Stimulated activated CD4-positive, alpha-beta T cell treated with anti-CD3 and anti-CD28 coated beads, Interleukin-15, amount 100 ng/mL, for 1 hour (primary cell): ENCODE results near the gene WNT10A.
"Not testable (repeated sequence)": the region's sequence is repeated elsewhere in the genome, so short reads cannot be mapped to it uniquely, and the experiment has no call there.

ENCODE experiments used
- DNase-seq, 2 donors: peaks; one replicate each; pipeline ENCODE4 v3.0.0-alpha.2; 2020; ENCODE audit warnings: low read depth in 1 of 2, low spot score in 1 of 2

WNT10A gene

GRCh38 chr2:218880102-218880858 is at the start of gene WNT10A:
Gene WNT10A, plus strand, starts transcription at chr2:218880852. Its CDS starts 144 bp downstream, at chr2:218880996.
- peak; percentile 62 to 67 for DNase-seq

DNA sequence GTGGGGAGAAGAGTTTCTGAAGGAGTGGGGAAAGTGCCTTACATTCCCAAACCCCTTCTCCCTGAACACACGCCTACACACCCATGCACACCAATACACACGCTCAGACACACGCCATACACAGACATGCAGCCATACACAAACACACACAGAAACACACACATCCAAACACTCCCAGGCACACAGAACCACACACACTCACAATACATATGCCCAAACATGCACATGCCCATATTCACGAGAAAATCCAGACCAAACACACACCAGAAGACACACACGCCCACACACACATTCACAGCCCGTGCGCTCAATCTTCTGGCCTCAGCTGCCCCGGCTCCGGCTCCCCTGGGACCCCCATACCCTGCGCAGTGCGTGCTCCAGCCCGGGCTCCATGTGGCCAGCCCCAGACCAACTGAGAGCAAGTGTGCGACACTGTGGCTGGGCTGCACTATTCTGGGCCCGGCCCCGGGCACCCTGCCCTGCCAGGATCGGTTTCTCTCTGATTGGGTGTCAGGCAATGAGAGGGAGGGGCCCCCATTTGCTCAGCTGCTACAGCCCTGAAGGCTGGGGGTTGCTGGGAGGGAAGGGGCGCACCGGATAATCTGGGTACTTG is 49.2 kb upstream of the WNT10A start, which contains the start of gene PRKAG3:
Gene PRKAG3 (minus strand): TSS at position 426 of the 613 bp plus-strand sequence.
- DNase-seq, result no peak

DNA sequence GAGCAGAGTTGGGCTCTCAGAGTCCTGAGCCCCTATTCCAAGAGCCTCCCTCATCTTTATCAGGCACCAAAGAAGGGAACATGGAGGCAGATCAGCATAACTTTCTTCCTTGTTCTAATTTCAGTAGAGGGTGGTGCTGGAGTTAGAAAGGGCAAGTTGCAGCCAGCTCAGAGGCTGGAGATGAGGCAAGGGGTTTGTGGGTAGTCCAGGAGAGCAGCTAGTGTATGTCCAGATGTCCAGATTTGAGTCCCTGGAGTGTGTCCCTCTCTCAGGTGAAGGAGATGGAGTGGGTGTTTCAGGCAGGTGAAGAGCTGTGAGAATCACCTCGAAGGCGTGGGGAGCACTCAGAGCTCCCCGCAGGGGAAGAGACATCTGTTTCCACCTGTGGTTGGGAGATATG is 48.6 kb upstream of the WNT10A start:
- no peak for DNase-seq

- no peak for DNase-seq
Measured at GRCh38 chr2:218832520-218832919, 48.1 kb upstream of the WNT10A start.

DNA sequence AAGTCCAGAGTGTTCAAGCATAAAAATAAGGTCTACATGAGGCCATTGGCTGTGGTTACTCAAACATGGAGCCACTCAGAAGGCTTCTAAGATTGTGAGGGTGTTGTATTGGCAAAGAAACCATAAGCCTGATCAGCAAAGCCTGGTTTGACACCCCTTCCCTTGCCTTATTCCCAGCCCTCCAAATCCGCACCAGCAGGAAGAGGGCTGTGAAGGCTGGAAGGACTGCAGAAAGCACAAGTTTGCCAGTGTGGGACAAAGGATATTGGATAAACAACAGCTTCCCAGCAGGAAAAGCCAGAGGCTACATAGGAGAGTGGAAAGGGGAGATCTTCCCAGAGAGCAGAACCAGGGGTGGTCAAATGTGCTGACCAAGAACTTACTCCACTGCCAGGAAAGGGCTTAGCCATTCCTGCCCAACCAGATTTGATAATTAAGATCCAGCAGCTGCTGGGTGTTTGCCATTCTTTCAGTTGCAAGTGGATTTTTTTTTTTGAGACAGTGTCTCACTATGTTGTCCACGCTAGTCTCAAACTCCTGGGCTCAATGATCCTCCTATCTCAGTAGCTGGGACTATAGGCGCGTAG is 47.5 kb upstream of the WNT10A start:
- DNase-seq, result no peak

- no peak for DNase-seq
Measured at GRCh38 chr2:218834685-218835084, 46.0 kb upstream of the WNT10A start.

DNA sequence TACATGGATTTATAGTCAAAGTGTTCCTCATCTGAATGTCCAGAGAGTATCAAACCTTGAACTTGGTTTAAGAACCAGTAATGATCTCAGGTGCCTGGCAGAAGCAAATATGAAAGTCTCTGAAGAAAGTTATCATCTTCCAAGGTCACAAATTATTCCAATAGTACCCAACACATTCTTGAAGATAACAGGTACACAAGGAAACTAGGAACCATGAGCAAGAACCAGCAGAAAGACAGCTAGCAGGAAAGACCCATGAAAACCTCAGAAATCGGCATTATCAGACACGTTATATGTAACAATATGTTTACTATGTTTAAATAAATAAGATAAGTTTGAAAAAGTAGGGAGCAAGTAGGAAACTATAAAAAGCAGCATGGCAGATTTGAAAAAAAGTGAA is 43.2 kb upstream of the WNT10A start:
- DNase-seq, result no peak

DNA sequence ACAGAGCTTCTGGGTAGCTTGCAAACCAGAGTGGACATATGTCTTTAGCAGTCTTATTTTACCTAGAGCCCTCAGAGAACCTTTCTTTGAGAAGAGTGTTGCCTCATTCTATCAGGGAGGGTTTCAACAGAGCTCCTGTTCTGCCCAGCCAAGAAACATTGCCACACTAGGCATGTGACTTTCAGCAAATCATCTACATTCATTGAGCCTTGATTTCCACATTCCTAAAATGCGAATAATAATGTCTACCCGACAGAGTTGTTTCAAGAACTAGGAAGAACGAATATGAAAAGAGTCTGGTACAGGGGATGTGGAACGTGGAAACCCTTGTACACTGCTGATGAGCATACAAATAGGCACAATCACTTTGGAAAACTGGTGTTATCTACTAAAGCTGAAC is 41.2 kb upstream of the WNT10A start:
- no peak for DNase-seq

GRCh38 chr2:218839888-218840287 is 40.8 kb upstream of the WNT10A start:
- DNase-seq, result no peak

- DNase-seq, result not testable (repeated sequence)
Measured at GRCh38 chr2:218844334-218844733, 36.3 kb upstream of the WNT10A start.

DNA sequence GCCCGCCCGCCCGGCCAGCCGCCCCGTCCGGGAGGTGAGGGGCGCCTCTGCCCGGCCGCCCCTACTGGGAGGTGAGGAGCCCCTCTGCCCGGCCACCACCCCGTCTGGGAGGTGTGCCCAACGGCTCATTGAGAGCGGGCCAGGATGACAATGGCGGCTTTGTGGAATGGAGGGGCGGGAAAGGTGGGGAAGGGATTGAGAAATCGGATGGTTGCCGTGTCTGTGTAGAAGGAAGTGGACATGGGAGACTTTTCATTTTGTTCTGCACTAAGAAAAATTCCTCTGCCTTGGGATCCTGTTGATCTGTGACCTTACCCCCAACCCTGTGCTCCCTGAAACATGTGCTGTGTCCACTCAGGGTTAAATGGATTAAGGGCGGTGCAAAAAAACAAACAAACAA is 33.7 kb upstream of the WNT10A start:
- DNase-seq, result not testable (repeated sequence)

DNA sequence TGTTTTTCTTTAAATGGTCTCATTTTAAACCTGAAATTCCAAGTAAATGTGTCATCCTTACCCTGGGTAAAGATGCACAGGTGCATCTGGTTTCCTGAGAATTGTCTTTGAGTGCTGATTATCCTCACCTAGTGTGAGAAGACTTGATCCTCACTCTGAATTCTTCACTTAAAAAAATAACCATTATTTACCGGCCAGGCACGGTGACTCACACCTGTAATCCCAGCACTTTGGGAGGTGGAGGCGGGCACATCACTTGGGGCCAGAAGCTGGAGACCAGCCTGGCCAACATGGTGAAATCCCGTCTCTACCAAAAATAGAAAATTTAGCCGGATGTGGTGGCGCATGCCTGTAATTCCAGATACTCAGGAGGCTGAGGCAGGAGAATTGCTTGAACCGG is 30.9 kb upstream of the WNT10A start:
- DNase-seq, result no peak

GRCh38 chr2:218850796-218851195 is 29.9 kb upstream of the WNT10A start:
- no peak for DNase-seq

DNA sequence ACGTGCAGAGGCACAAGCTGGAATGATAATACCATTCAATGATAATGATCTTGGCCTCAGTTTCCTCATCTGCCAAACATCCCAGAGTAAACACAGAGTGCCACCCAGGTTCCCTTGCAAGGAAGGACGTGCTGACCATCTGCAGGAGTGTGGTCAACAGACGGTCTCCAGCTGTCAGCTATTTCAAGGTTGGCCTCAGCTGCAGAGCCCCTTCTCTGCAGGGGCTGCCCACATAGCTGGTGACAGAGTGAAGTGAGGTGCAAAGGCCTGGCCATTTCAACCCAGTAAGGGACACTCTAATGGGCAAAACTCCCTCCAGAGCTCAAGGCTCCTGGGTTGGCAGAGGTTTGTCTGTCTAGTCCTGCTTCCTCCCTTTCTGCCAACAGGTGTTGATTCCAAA is 29.4 kb upstream of the WNT10A start:
- DNase-seq, result no peak

DNA sequence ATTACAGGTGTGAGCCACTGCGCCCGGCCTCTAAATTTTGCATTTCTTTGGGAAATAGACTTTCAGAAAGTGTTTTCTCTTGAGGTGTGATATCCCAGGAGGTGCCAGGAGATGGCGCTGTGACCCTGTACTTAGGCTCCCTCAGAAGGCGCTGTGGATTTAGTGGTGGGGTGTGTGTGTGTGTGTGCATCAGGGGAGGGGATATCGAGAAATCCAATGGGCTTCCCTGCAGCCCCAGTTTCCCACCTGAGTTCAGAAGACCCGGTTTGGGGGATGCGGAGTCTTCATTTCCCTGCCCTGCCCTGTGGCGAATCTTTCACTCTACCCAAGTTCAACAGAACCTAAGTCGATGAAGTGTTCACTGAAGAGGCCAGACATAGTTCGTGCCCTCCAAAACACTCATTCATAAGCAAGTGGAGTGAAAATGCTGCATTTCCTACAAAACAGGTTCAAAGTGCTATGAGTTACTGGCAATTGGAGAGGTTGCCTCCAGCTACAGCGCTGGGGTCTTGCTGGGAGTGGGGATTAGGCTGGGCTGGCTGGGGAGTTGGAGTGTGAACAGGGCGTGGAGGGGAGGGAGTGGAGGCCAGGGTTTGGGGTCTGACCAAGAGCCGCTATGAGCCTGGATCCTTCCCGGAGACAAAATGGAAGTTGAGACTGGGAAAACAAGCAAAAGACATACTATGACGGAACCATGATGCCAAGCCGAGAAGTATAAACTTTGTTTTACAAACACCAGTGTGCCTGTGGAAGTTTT is 27.6 kb upstream of the WNT10A start:
- peak; percentile 41 to 50 for DNase-seq

DNA sequence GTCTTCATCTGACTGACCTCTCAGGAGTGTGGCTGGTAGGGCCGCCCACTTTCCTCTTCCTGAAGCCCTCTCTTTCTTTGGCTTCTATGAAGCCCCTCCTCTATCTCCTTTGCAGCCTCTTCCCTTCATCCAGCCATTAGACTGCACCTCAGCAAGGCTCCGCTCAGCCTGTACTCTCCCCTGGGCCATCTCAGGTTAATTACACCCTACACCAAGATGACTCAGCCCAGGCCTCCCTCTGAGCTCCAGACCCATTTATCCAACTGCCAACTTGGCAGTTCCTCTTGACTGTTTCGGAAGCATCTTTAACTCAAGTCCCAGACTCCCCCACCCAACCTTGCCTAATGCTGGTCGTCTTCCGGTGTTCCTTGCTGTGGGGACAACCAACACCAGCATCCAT is 26.9 kb upstream of the WNT10A start:
- no peak for DNase-seq

GRCh38 chr2:218854860-218855259 is 25.8 kb upstream of the WNT10A start:
- no peak for DNase-seq

GRCh38 chr2:218855305-218856166 is 25.1 kb upstream of the WNT10A start:
- no peak for DNase-seq

DNA sequence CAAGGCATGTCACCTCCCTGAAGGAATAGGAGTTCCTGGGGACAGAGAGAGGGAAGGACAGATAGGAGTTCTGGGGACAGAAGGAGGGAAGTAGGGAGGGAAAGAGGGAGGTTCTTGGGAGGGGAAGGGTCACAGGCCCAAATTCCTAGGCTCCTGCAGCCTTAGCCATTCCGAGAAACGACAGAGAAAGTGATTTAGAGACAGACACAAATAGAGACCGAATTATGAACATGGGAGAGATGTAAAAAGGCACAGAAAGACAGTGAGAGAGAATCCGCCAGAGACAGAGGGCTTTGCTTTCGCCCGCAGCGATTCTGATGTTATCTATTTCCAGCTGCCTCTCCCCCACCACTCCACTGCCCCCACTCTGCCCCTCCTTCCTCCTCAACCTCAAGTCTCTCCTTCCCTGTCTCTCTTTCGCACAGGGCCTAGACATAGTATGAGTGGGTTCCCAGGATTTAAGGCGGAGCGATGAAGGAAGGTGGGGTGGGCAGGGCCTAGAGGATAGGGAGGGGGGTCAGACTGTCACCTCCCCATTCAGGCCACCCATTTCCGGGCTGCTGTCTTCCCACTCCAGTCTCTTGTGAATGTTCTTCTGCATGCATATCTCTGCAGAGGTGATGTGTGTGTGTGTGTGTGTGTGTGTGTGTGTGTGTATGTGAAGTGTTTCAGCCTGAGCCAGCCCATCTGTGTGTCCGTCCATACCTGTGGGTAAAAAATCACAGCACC is 24.3 kb upstream of the WNT10A start:
- no peak for DNase-seq

DNA sequence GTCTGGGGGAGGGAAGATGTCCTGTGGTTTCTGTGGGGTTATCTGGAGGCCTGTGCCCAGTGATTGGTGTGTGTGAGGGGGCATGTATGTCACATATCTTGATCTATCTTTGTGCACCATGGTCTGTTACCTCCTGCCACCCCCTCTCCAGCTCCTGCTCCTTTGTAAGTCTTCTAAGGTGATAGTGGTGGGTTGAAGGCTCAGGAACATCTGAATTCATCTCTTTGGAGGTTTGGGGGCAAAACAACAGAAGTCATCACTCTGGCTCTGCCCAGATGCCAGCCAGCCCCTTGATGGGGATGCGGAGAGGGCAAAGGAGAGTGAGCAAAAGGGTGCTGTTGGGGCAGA is 23.8 kb upstream of the WNT10A start:
- DNase-seq, result no peak
